ENCODE measurements around the gene GNPTG. TPM values are rescaled to one million over a fixed set of nuclear protein-coding genes. Genes with fewer than 3 reads are reported as not detected.

The GNPTG gene
- total RNA-seq, 4 donors from 2014 or later: 53.7 to 84.0 (median 69.5) TPM

- Histone ChIP-seq H3K9me3 (no peaks in the 10 kb centered on the region), H3K36me3 (peaks cover 43% of the 10 kb centered on the region), H3K27me3 (no peaks in the 10 kb centered on the region), H3K27ac (no peak overlapping the region), H3K4me3 (no peak overlapping the region), H3K4me1 (peaks cover 25% of the 10 kb centered on the region)
- WGBS: 81% methylated on average over 14 of the region's 46 CpGs
- TF ChIP-seq POLR2A (IDR thresholded peaks at IDR 0.05) (no peak), POLR2AphosphoS5 (IDR thresholded peaks at IDR 0.05) (no peak), CTCF (IDR thresholded peaks at IDR 0.05) (no peak), EP300 (IDR thresholded peaks at IDR 0.05) (no peak)
- no peak for DNase-seq (ENCODE audit: low spot score in 2 of 2)
Measured at GRCh38 chr16:1374418-1375297, 22.9 kb downstream of the GNPTG start.

GRCh38 chr16:1375298-1375640 is 23.5 kb downstream of the GNPTG start:
- no peak for TF ChIP-seq POLR2A (IDR thresholded peaks at IDR 0.05)
- TF ChIP-seq EP300 (IDR thresholded peaks at IDR 0.05): no peak
- TF ChIP-seq POLR2AphosphoS5 (IDR thresholded peaks at IDR 0.05): no peak
- no peak for TF ChIP-seq CTCF (IDR thresholded peaks at IDR 0.05)
- Histone ChIP-seq H3K27ac (no peak overlapping the region), H3K9me3 (no peaks in the 10 kb centered on the region), H3K4me1 (peaks cover 30% of the 10 kb centered on the region), H3K27me3 (no peaks in the 10 kb centered on the region), H3K4me3 (no peak overlapping the region), H3K36me3 (peaks cover 37% of the 10 kb centered on the region)
- no peak for DNase-seq (ENCODE audit: low spot score in 2 of 2)
- WGBS: 85% methylated on average over 13 of the region's 24 CpGs

GRCh38 chr16:1375741-1376410 is 24.1 kb downstream of the GNPTG start:
- Histone ChIP-seq H3K27me3 (no peaks in the 10 kb centered on the region), H3K9me3 (no peaks in the 10 kb centered on the region), H3K27ac (no peak overlapping the region), H3K4me1 (peaks cover 30% of the 10 kb centered on the region), H3K4me3 (no peak overlapping the region), H3K36me3 (peaks cover 35% of the 10 kb centered on the region)
- no peak for DNase-seq (ENCODE audit: low spot score in 2 of 2)
- no peak for TF ChIP-seq CTCF (IDR thresholded peaks at IDR 0.05)
- no peak for TF ChIP-seq POLR2A (IDR thresholded peaks at IDR 0.05)
- no peak for TF ChIP-seq POLR2AphosphoS5 (IDR thresholded peaks at IDR 0.05)
- no peak for TF ChIP-seq EP300 (IDR thresholded peaks at IDR 0.05)
- WGBS: 86% methylated on average over 7 of the region's 19 CpGs

- peaks cover 37% of the 10 kb centered on the region for H3K36me3 ChIP-seq
- TF ChIP-seq EP300 (IDR thresholded peaks at IDR 0.05) (no peak), CTCF (IDR thresholded peaks at IDR 0.05) (no peak), POLR2AphosphoS5 (IDR thresholded peaks at IDR 0.05) (no peak), POLR2A (IDR thresholded peaks at IDR 0.05) (no peak)
Measured at GRCh38 chr16:1377406-1378010, 25.8 kb downstream of the GNPTG start.

More at GRCh38 chr16:1377406-1378010, 25.8 kb downstream of the GNPTG start:
- H3K27ac ChIP-seq: no peak overlapping the region
- WGBS: 86% methylated on average over 10 of the region's 10 CpGs
- no peaks in the 10 kb centered on the region for H3K9me3 ChIP-seq
- no peaks in the 10 kb centered on the region for H3K27me3 ChIP-seq
- peaks cover 30% of the 10 kb centered on the region for H3K4me1 ChIP-seq
- no peak overlapping the region for H3K4me3 ChIP-seq
- DNase-seq (ENCODE audit: low spot score in 2 of 2): no peak
